ENCODE data around the gene RAET1L.
"Not testable (repeated sequence)": the region's sequence is repeated elsewhere in the genome, so short reads cannot be mapped to it uniquely, and the experiment has no call there.

Gene RAET1L

DNA sequence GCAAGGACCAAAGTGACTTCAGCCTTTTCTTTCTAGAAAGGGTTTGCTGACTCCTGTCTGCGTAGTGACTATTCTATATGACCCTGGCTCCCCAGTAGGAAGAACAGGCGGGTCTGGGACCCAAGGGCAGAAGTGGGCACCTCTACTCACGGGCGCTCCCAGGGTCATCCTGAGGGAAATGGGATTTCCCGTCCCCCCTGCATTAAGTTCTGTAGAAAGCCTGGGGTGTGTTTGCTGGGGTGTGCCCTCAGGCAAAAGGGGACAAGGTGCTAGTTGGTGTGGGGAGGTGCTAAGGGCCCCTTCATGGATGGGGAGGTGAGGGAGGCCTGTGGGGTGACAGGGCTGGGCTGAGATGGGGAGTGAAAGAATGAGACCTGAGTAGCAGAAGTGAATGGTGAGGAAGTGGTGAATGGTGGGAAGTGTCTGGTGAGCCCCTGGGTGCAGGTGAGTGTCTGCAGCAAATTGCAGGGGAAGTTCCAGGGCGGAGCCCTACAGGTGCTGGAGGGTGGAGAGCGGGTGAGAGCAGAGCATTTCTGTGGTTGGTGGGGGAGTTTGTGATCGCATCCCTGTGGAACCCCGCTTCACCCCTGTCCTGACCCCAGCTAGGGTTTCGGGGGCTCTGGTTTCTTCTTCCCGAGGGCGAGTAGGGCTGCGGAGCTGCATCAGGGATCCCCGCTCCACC lies 21.1 kb downstream of the RAET1L start:
- in situ Hi-C loops (cut with HindIII; ENCODE audit: low pct_ligation_motif_present, low pct_unique_long_range_greater_than_20kb, low sequenced_read_pairs), result no loop called here
- no peak for DNase-seq

DNA sequence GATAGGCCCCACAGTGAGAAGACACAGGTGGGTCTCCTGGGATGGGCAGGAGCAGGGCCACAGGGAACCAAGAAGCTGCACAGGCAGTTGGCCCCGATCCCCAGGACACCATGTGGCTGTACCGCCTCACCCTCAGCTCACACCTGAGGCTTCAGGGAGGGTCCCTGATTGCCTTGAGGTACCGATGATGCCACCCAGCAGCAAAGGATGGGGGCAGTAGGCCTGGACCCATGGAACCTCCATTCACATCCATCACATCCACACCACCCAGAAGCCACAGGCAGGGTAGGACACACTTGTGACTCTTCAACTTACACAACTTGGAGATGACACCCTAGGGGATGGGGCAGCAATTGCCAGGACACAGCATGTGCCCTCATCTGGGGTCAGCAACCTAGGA lies 21.7 kb downstream of the RAET1L start:
- DNase-seq; in situ Hi-C loops (cut with HindIII; ENCODE audit: low pct_ligation_motif_present, low pct_unique_long_range_greater_than_20kb, low sequenced_read_pairs): not testable (repeated sequence)

DNA sequence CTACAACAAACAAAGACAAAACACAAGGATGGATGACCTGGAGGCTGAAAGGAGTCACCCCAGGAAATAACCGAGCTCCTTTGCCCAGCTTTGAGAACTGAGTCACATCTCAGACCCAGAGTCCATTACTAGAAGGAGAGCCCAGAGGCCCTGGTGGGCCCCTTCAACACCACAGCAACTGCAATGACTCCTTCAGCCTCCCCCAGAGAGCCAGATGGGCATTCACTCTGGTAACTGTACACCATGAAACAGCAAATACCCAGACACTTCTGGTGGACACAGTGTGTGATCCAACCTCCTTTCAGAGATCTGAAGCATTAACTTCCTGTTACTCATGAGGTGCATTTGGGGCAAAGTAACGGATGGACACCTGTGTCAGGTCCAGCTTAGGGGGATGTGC lies 22.6 kb downstream of the RAET1L start:
- in situ Hi-C loops (cut with HindIII; ENCODE audit: low pct_ligation_motif_present, low pct_unique_long_range_greater_than_20kb, low sequenced_read_pairs), result no loop called here
- no peak for DNase-seq

- in situ Hi-C loops (cut with HindIII; ENCODE audit: low pct_ligation_motif_present, low pct_unique_long_range_greater_than_20kb, low sequenced_read_pairs), result no loop called here
- DNase-seq, result no peak
These were observed 23.9 kb downstream of the RAET1L start for GRCh38 chr6:150001295-150002008.

GRCh38 chr6:149999636-150000035 lies 25.7 kb downstream of the RAET1L start:
- no peak for DNase-seq
- in situ Hi-C loops (cut with HindIII; ENCODE audit: low pct_ligation_motif_present, low pct_unique_long_range_greater_than_20kb, low sequenced_read_pairs), result no loop called here

GRCh38 chr6:149995971-149996370 lies 29.4 kb downstream of the RAET1L start:
- in situ Hi-C loops (cut with HindIII; ENCODE audit: low pct_ligation_motif_present, low pct_unique_long_range_greater_than_20kb, low sequenced_read_pairs), result no loop called here
- no peak for DNase-seq

DNA sequence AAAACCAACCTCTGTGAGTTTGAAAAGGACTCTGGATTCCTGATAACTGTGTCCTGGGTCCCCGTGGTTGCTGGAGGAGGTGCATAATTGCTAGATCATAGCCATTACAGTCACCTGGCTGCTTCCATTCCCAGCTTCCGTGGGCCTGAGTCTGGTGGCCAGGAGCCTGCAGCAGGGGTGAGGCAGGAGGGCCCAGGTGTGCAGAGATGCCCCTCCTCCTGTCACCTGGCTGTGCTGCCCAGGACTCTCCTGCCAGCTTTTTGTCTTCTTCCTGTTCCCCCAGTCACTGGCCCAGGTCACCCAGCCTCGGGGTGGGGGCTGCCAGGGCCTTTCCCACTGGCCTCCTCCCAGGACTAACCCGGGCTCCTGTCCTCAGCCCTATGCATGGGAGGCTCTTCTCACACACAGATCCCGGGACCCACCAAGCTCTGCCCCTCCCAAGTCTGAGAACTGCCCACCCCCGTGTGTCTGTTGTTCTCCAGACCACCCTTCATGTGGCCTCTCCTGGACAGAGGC lies 30.0 kb downstream of the RAET1L start:
- in situ Hi-C loops (cut with HindIII; ENCODE audit: low pct_ligation_motif_present, low pct_unique_long_range_greater_than_20kb, low sequenced_read_pairs), result no loop called here
- no peak for DNase-seq

- in situ Hi-C loops (cut with HindIII; ENCODE audit: low pct_ligation_motif_present, low pct_unique_long_range_greater_than_20kb, low sequenced_read_pairs), result no loop called here
- no peak for DNase-seq
These were observed 33.5 kb downstream of the RAET1L start for GRCh38 chr6:149991838-149992237.

DNA sequence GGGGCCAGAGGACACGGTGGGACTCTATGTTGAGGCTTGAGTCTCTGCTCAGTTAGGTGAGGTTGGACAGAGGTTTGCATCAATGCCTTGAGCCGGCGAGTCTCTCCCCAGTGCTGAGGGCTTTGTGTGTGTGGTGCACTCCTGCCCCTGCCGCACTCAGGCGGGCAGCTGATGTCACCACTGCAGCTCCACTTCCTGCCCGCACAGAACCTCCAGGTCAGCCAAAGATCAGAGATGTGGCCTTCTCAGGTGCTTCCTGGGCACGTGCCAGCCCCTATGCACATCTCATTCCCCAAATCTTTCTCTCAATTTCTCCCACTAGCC lies 33.9 kb downstream of the RAET1L start:
- in situ Hi-C loops (cut with HindIII; ENCODE audit: low pct_ligation_motif_present, low pct_unique_long_range_greater_than_20kb, low sequenced_read_pairs); DNase-seq: not testable (repeated sequence)

DNA sequence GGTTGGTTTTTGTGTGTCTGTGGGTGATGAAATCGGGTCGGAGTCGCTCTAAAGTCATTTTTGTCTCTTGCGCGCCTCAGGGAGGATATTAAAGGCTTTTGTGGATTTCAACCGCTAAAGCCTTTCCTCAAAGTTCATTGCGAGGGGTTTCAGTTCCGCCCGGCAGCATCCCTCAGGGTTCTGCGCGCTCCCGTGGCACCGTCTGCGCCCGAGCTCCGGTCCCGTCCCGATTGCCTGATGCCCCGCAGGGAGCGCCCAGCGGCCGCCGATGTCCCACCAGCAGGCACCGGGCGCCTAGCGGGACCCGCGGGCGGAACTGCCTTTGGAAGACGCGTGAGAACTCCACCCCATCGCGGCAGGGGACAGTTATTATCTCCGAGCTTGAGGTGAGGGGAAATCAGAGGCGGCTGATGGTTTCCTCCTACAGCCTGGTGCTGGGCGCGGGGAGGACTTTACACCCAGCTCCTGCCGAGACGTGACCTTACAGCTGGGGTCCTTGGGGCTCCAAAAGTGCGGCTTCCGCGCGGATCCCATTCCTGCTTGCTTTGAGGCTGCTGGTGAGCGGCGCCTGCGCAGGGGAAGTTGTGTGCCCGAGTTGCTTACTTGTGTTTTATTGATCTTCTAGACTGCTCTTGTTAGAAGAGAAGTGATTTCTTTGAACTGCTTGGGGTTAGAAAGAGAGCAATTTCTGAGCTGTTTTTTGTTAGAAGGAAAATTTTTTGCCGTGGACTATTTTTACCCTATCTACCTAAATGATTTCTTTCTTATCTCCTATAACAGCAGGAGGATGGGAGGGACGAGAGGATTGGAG lies 34.5 kb downstream of the RAET1L start:
- in situ Hi-C loops (cut with HindIII; ENCODE audit: low pct_ligation_motif_present, low pct_unique_long_range_greater_than_20kb, low sequenced_read_pairs), result no loop called here
- DNase-seq, result no peak

- in situ Hi-C loops (cut with HindIII; ENCODE audit: low pct_ligation_motif_present, low pct_unique_long_range_greater_than_20kb, low sequenced_read_pairs), result no loop called here
- DNase-seq, result no peak
These were observed 35.1 kb downstream of the RAET1L start for GRCh38 chr6:149990212-149990660.

GRCh38 chr6:149988550-149989346 lies 36.6 kb downstream of the RAET1L start:
- no peak for DNase-seq
- in situ Hi-C loops (cut with HindIII; ENCODE audit: low pct_ligation_motif_present, low pct_unique_long_range_greater_than_20kb, low sequenced_read_pairs), result no loop called here

- in situ Hi-C loops (cut with HindIII; ENCODE audit: low pct_ligation_motif_present, low pct_unique_long_range_greater_than_20kb, low sequenced_read_pairs), result no loop called here
- no peak for DNase-seq
These were observed 37.7 kb downstream of the RAET1L start for GRCh38 chr6:149987602-149988107.

GRCh38 chr6:149985481-149985937 lies 39.8 kb downstream of the RAET1L start:
- no peak for DNase-seq
- in situ Hi-C loops (cut with HindIII; ENCODE audit: low pct_ligation_motif_present, low pct_unique_long_range_greater_than_20kb, low sequenced_read_pairs), result no loop called here

DNA sequence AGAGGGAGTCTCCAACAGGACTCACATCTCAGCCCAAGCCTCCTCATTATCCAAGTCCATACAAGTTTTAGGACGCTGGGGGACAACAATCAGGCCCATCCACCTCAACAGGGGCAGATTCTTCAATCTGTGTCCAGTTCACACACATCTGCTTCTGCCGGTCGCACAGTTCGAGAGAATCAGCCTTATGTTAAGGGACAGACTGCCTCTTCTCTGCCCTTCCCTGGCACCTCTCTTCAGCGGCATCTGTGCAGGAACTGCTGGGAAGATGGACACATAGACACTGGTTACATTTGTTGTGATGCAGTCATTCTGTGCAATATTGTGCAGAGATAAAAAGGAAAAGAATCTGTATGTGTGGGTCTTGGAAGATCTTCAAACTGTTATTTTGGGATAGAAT lies 40.6 kb downstream of the RAET1L start:
- in situ Hi-C loops (cut with HindIII; ENCODE audit: low pct_ligation_motif_present, low pct_unique_long_range_greater_than_20kb, low sequenced_read_pairs), result no loop called here
- DNase-seq, result no peak

- DNase-seq, result no peak
- in situ Hi-C loops (cut with HindIII; ENCODE audit: low pct_ligation_motif_present, low pct_unique_long_range_greater_than_20kb, low sequenced_read_pairs), result no loop called here
These were observed 42.2 kb downstream of the RAET1L start for GRCh38 chr6:149983145-149983544.

DNA sequence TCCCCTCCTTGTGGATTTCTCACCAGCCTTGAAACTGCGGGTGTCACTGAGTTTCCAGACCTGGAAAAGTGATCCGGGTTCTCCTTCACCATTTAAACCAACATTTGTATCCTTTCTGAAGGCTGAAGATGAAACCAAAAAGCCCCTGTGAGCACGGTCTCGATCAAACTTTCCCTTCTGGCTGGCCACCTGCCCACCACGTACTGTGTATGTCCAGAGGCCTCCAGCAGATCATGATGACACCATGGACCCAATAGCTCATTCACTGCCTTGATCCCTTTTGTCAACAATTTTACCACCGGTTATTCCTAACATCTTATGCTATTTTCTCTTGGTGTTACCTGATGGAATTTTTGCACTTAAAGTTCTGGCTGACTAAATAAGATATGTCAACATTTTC lies 46.0 kb downstream of the RAET1L start:
- DNase-seq, result no peak
- in situ Hi-C loops (cut with HindIII; ENCODE audit: low pct_ligation_motif_present, low pct_unique_long_range_greater_than_20kb, low sequenced_read_pairs), result no loop called here

DNA sequence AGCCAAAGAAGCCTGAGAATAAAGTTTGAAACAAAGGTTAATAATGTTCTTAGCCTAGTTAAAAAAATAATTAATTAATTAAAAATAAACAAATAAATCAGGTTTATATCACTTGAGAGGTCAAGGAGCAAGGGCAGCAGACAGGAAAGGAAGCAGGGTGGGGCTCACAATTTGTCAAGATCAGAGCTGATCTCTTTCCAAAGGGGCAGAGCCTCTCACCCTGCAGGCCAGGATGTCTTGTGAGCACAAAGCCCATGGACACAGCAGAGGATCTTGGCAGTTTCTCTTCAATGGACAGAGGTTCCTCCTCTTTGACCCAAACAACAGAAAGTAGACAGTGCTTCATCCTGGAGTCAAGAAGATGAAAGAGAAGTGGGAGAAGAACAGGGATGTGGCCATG lies 46.7 kb downstream of the RAET1L start:
- in situ Hi-C loops (cut with HindIII; ENCODE audit: low pct_ligation_motif_present, low pct_unique_long_range_greater_than_20kb, low sequenced_read_pairs), result no loop called here

More for the DNA sequence above, 46.7 kb downstream of the RAET1L start:
- DNase-seq, result no peak
